Liver (tissue), 9 donors: Measurements from ENCODE around the gene LRRC46. TPM values are rescaled to one million over a fixed set of nuclear protein-coding genes. Genes with fewer than 3 reads are reported as not detected.

Experiments
- DNase-seq: peaks from one replicate; pipeline ENCODE4 v3.0.0-alpha.2; 2017; ENCODE audit warnings: low spot score
- H3K27ac ChIP-seq, 2 donors: one replicate each; pipeline ENCODE4 v1.7.0; 2013; ENCODE audit warnings: inconsistent platforms in 2 of 2, low read length in 2 of 2, control low read depth in 1 of 2, low read depth in 1 of 2, mild to moderate bottlenecking in 1 of 2
- H3K27me3 ChIP-seq, 4 donors: one replicate each; pipeline versions ENCODE4 v1.6.1 to v1.7.0; 2013; ENCODE audit warnings: low read length in 3 of 4, inconsistent platforms in 1 of 4, mild to moderate bottlenecking in 1 of 4, moderate library complexity in 1 of 4; ENCODE audit not compliant: control insufficient read depth in 4 of 4, insufficient read depth in 4 of 4
- H3K36me3 ChIP-seq, 4 donors: one replicate each; pipeline versions ENCODE4 v1.6.1 to v1.7.0; 2013; ENCODE audit warnings: low read length in 3 of 4, mild to moderate bottlenecking in 3 of 4, low read depth in 1 of 4, moderate library complexity in 1 of 4; ENCODE audit not compliant: control insufficient read depth in 4 of 4, insufficient read depth in 3 of 4
- H3K4me1 ChIP-seq, 4 donors: one replicate each; pipeline versions ENCODE4 v1.6.1 to v1.7.0; 2013; ENCODE audit warnings: low read length in 3 of 4, mild to moderate bottlenecking in 3 of 4, moderate library complexity in 1 of 4; ENCODE audit not compliant: control insufficient read depth in 4 of 4, insufficient read depth in 4 of 4
- H3K4me3 ChIP-seq, 3 donors: one replicate each; pipeline versions ENCODE4 v1.6.1 to v1.7.0; 2013; ENCODE audit warnings: low read length in 3 of 3, control low read depth in 1 of 3, low read depth in 1 of 3, mild to moderate bottlenecking in 1 of 3
- H3K9ac ChIP-seq, 2 donors: one replicate each; pipeline ENCODE4 v1.7.0; 2013; ENCODE audit warnings: low read length in 2 of 2, mild to moderate bottlenecking in 2 of 2, moderate library complexity in 2 of 2, control low read depth in 1 of 2, low read depth in 1 of 2
- H3K9me3 ChIP-seq, 4 donors: one replicate each; pipeline versions ENCODE4 v1.6.1 to v1.7.0; 2013; ENCODE audit warnings: low read length in 3 of 4; ENCODE audit not compliant: control insufficient read depth in 4 of 4
- ATF3 ChIP-seq: IDR thresholded peaks from 2 replicates; pipeline ENCODE4 v1.6.1; 2016; ENCODE audit warnings: antibody characterized with exemption
- CTCF ChIP-seq: fragments of 150-350 bp; IDR thresholded peaks from 2 replicates; pipeline ENCODE4 v1.5.1; 2017; ENCODE audit warnings: improper control_type of control experiment, low read depth, low read length; ENCODE audit not compliant: missing input control
- EGR1 ChIP-seq, 2 donors: IDR thresholded peaks; 2 replicates each; pipeline ENCODE4 v1.6.1; 2016 to 2018; ENCODE audit warnings: antibody characterized with exemption in 2 of 2, low read depth in 2 of 2
- FOXA1 ChIP-seq: IDR thresholded peaks from 2 replicates; pipeline ENCODE4 v1.6.1; 2016; ENCODE audit warnings: antibody characterized with exemption
- FOXA2 ChIP-seq: IDR thresholded peaks from 2 replicates; pipeline ENCODE4 v1.6.1; 2016; ENCODE audit warnings: antibody characterized with exemption
- HNF4A ChIP-seq, 2 donors: conservative IDR thresholded peaks; 2 replicates each; pipeline ENCODE4 v1.6.1; 2016; ENCODE audit warnings: antibody characterized with exemption in 2 of 2, mild to moderate bottlenecking in 2 of 2
- HNF4G ChIP-seq: IDR thresholded peaks from 2 replicates; pipeline ENCODE4 v1.6.1; 2016; ENCODE audit warnings: antibody characterized with exemption
- MAX ChIP-seq: IDR thresholded peaks from 2 replicates; pipeline ENCODE4 v1.6.1; 2016; ENCODE audit warnings: antibody characterized with exemption
- NR2F2 ChIP-seq: IDR thresholded peaks from 2 replicates; pipeline ENCODE4 v1.6.1; 2016; ENCODE audit warnings: antibody characterized with exemption
- RAD21 ChIP-seq, 2 donors: IDR thresholded peaks; 2 replicates each; pipeline ENCODE4 v1.6.1; 2016; ENCODE audit warnings: antibody characterized with exemption in 2 of 2, mild to moderate bottlenecking in 2 of 2
- REST ChIP-seq: IDR thresholded peaks from 2 replicates; pipeline ENCODE4 v1.6.1; 2016; ENCODE audit warnings: antibody characterized with exemption, mild to moderate bottlenecking
- RXRA ChIP-seq, 2 donors: IDR thresholded peaks; 2 replicates each; pipeline ENCODE4 v1.6.1; 2017 to 2018; ENCODE audit warnings: antibody characterized with exemption in 2 of 2, mild to moderate bottlenecking in 1 of 2
- SP1 ChIP-seq: IDR thresholded peaks from 2 replicates; pipeline ENCODE4 v1.6.1; 2018; ENCODE audit warnings: antibody characterized with exemption, mild to moderate bottlenecking
- TAF1 ChIP-seq: conservative IDR thresholded peaks from 2 replicates; pipeline ENCODE4 v1.6.1; 2016; ENCODE audit warnings: antibody characterized with exemption, mild to moderate bottlenecking
- ZBTB33 ChIP-seq: IDR thresholded peaks from 2 replicates; pipeline ENCODE4 v1.6.1; 2016; ENCODE audit warnings: antibody characterized with exemption
- WGBS: extraction: QIAGEN DNeasy Blood & Tissue Kit; methylation state at CpG from one replicate; pipeline ENCODE4 v1.1.7; 2013; 5-methylcytosine and 5-hydroxymethylcytosine counted together
- polyA plus RNA-seq, 2 donors: library from polyadenylated mRNA; stranded (reverse) in 1 of 2; unstranded in 1 of 2; fragments of 200-250 nt in 1 of 2; fragments of >200 nt in 1 of 2; fragmentation: Nextera tagmentation in 1 of 2; extraction: Ambion mirVana in 1 of 2; gene quantifications; one replicate each; pipeline versions ENCODE4 v1.2.1 to v1.2.3, GENCODE V29; 2013 to 2015
- total RNA-seq, 2 donors: library from RNA; depleted of rRNA; stranded (reverse); fragments of >200 nt; gene quantifications; one replicate each; pipeline ENCODE4 v1.2.3, GENCODE V29; 2014
- donor health status: healthy.
- donor health status: healthy.
- donor health status: healthy.
- donor health status: healthy.
- donor health status: healthy.

Gene LRRC46
- total and polyA plus RNA-seq, 4 donors = under 0.01 to 0.43 (median 0.32) TPM

GRCh38 chr17:47800686-47801085 is 30.8 kb upstream of the LRRC46 start (continued):
- no peak for TF ChIP-seq REST

GRCh38 chr17:47801176-47801765 is 30.2 kb upstream of the LRRC46 start:
- WGBS = 84% methylated on average over 4 of the region's 4 CpGs

More at GRCh38 chr17:47801176-47801765, 30.2 kb upstream of the LRRC46 start:
- Histone ChIP-seq H3K27ac (no peak overlapping the region), H3K4me3 (no peak overlapping the region), H3K36me3 (no peaks in the 10 kb centered on the region), H3K9me3 (no peaks in the 10 kb centered on the region), H3K27me3 (no peaks in the 10 kb centered on the region), H3K4me1 (no peaks in the 10 kb centered on the region), H3K9ac (no peak overlapping the region)
- TF ChIP-seq HNF4G = no peak
- TF ChIP-seq CTCF = no peak
- no peak for TF ChIP-seq EGR1 (IDR thresholded peaks at IDR 0.05; ENCODE audit: low read depth in 2 of 2)
- no peak for TF ChIP-seq FOXA1
- TF ChIP-seq RAD21 (IDR thresholded peaks at IDR 0.05) = no peak
- no peak for TF ChIP-seq RXRA (IDR thresholded peaks at IDR 0.05)
- no peak for TF ChIP-seq ATF3
- no peak for TF ChIP-seq TAF1
- TF ChIP-seq FOXA2 = no peak
- no peak for TF ChIP-seq HNF4A (conservative IDR thresholded peaks at IDR 0.05)
- TF ChIP-seq ZBTB33 = no peak
- no peak for TF ChIP-seq MAX
- no peak for TF ChIP-seq SP1
- TF ChIP-seq NR2F2 = no peak
- no peak for DNase-seq
